HG03045 (cell line): Measurements from ENCODE around the gene CPEB4.

Experiments
- ATAC-seq: cut with Tn5 transposase; IDR thresholded peaks from one replicate; pipeline ENCODE4 v1.9.1; 2021; ENCODE audit warnings: mild to moderate bottlenecking, moderate library complexity; ENCODE audit not compliant: unreplicated experiment

CPEB4 gene

DNA sequence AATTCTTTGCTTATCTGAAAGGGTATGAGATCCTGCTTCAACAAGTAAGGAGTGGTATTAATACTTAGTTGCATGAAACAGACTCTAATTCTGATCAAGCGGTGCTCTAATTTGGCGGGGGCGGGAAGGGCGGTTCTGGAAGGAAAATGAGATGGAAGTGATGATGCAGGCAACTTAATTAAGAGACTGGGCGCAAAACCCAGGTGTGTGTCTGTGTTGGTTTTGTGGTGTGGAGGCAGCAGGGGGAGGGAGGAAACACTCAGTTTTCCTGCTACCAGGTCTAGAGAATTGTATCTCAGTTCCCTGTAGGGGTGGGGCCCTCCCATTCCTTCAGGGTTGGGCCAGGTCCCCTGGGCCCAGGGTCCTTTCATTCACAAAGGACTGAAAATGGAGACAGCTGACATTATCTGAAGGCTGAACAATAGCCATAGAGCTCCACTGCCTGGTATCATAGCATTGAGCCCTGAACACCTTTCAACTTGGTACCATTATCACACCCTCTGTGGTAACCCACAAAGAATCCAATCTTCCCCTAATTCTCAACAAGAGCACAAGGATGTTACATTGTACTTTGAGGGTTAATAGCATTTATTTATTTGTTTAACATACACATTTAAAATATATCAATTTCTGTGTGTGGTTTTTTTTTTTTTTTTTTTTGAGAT, 83.7 kb downstream of the CPEB4 start:
- no peak for ATAC-seq

- ATAC-seq: no peak
Observed at GRCh38 chr5:173972607-173972924, 84.4 kb downstream of the CPEB4 start.

GRCh38 chr5:173972925-173973615, 84.9 kb downstream of the CPEB4 start:
- ATAC-seq: peak; percentile 60

DNA sequence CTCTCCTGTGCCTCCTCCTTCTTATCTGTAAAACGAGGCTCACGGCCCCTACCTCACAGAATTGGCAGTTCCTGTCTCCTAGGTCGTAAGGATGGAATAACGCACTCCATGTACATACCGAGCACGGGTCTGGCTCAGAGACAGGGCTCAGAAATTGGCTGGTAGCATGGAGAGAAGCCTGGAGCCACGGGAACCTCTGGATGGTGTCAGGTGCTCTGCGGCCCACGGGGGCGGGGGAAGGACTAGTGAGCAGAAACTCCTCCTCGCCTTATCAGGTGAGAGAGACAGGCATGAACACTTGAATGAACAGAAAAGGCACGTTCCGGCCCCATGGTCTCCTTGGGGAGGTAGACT, 85.4 kb downstream of the CPEB4 start:
- ATAC-seq: peak; percentile 19

GRCh38 chr5:173974688-173975239, 86.6 kb downstream of the CPEB4 start:
- no peak for ATAC-seq

DNA sequence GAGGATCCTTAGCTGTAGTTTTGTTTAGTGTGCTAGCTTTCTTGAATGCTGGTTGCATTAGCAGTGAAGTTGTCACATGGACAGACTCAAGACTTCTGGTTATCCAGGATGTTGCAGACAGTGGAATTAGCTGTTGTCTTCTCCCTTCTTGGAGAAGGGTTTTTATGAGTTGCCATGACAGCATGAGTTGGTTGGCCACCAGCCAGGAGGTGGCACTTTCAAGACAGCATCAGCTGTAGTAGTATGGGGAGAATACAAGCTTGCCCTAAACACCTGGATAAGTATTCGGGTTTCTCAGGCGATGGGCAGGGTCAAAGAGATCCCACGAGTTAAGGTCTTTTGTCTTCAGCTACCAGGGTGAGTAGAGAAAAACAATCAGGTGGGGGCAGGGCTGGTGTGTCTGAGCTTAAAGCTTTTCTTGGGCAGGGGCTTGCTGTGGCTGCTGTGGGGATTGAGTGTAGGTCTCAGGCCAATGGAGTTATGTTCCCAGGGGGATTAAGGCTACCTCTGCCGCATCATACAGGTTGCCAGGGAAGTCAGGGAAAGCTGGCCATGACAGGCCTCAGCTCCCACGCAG, 93.1 kb downstream of the CPEB4 start:
- no peak for ATAC-seq

- ATAC-seq: no peak
Observed at GRCh38 chr5:173984218-173984617, 96.1 kb downstream of the CPEB4 start.

- ATAC-seq: no peak
Observed at GRCh38 chr5:173988554-173989431, 100.6 kb downstream of the CPEB4 start, which contains the start of gene C5orf47. Gene C5orf47 (plus strand): TSS chr5:173989170. CDS start chr5:173989264, 94 bp downstream.

DNA sequence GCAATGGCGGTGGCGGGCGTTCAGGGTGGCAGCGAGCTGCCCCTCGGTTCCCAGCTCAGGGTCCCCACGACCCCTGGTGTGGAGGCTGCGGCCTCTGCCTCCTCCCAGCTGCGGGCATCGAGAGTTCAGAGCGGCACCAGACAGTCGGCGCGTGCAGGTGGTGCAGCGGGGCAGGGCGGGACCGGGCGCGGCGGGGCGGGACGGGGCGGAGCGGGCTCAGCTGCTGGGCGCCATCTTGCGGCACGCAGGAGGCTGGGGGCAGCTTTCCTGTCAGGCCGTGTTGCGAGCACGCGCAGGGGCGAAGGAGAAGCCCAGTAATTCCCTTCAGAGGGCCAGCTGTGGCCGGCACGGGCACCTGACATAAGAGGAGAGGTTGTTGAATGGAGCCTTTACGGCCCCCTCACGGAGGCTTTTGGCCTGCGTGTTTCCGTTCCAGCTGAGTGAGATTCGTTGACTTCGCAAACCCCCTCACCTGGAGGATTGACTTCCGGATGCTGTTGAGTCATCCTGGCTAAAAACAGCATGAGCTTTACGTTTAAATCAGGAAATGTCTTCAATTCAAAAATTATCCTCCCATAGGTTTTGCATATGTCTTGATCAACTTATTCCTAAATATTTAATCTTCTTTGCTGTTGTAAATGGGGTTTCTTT, 101.4 kb downstream of the CPEB4 start:
- no peak for ATAC-seq

DNA sequence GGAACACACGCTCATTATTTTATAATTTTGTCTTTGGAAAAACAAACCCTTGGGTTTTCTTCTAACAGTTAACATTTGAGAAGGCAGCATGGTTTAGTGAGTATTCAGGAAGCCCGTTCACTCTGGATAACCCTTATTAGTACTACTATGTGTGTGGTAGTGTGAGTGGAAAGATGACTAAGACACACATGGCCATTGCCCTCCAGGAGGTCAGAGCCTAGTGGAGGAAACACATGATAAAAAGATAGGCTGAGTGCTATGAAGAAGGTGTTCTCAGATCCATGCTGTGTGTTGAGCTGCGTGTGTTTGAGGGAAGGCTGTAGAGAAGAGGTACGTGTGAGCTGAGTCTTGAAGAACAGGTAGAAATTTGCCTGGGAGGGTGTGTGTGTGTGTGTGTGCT, 109.2 kb downstream of the CPEB4 start:
- ATAC-seq: no peak

- ATAC-seq: no peak
Observed at GRCh38 chr5:173998531-173998930, 110.4 kb downstream of the CPEB4 start.

DNA sequence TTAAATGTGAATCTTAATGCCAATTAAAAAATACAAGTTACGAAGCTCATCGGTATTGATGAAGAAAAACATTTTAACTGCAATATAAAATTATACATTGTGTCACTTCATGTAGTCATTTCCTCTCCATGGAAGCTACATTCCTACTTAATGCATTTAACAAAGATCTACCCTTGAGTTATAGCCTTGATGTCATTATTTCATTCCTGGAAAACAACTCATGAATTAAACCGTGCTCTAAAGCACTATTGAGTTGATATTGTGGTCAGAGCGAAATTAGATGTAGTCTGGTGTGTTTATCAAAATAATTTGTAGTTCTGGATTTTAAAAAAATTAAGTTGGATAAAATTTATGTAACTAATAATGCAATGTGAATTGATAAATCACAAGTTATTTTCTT, 111.9 kb downstream of the CPEB4 start:
- ATAC-seq: no peak

DNA sequence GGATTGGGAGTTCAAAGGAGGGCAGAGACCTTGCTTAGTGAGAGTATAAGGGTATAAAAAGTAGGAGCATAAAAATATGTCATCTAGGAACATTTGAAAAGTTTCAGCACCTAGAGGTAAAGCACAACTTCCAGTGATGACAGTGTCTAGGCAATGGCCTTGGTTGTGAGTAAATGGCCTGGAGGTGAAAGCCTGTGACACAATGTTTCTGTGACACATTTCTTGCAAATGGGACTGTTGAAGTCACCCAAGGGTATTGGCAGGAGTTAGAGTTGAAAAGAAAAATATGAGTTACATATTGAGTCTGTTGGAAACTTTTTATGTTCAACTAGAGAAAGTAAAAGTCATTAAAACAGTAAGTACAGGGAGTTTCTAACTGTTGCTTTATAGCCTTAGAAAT, 115.6 kb downstream of the CPEB4 start:
- ATAC-seq: no peak

DNA sequence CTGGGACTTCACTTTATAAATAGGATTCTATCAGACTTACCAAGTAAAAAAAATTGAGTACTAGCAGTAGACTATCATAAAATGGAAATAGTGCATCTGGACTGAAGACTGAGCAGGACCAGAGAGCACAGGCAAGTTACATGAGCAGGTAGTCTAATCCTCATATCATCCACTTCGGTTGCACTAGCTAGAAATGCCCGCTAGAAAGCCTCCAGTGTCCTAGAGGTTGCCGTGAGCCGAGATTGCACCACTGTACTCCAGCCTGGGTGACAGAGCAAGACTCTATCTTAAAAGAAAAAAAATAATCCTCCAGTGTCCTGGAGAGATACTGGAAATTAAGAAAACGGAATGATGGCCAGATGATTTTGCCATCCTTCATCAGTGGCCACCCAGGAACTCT, 120.8 kb downstream of the CPEB4 start:
- no peak for ATAC-seq

DNA sequence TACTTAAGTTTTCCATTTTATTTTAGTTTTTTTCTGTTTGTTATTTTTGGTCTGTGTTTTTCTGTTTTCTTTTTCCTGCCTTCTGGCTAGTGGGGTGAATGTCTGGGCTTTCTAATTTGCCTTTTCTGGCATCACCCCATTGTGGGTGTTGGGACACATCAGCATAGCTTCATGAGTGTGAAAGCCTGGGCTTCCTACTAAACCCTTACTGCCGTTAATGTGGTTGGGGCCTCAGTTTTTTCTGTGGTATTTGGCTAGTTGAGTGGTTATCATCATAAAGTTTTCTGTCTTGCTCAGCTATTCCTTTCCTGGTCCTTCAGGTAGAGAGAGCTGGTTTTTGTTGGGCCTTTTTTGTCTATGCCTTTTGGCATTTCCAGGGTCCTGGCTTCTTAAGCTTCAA, 122.2 kb downstream of the CPEB4 start:
- no peak for ATAC-seq

DNA sequence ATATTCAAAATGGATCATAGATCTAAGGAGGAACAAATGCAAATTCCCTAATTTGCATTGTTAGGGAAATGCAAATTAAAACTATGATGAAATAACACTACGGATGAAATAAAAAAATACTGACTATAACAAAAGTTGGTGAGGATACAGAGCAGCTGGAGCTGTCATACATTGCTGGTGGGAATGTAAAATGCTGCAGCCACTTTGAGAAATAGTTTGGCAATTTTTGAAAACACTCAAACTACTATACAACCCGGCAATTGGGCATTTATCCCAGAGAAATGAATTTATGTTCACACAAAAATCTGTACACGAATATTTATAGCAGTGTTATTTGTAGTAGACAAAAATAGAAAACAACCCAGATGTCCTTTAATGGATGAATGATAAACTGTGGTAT, 123.3 kb downstream of the CPEB4 start:
- no peak for ATAC-seq
